ENCODE measurements around the gene CACNA1C. TPM values are rescaled to one million over a fixed set of nuclear protein-coding genes. Genes with fewer than 3 reads are reported as not detected.

Gene CACNA1C
- total RNA-seq, 1 donor from 2014 or later = 1.5 TPM

DNA sequence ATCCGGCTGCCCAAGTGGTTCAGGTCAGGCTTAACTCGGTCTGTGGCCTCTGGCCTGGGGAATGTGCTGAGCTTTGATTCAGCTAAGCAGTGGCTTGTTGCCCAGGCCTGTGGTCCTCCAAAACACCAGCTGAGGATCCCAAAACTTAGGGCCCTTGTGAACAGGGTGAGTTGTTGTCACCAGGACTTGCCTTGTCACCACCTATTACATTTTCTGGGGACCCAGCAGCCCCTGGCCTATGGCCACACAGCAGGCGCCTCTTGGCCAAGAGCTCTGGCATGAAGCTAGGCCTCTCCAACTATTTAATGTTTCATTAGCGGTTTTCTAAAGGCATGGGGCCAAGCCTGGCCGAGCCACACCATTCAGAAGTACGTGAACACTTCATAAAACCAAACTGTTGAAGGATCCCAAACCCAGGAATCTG lies 343.7 kb downstream of the CACNA1C start:
- no peak for DNase-seq

DNA sequence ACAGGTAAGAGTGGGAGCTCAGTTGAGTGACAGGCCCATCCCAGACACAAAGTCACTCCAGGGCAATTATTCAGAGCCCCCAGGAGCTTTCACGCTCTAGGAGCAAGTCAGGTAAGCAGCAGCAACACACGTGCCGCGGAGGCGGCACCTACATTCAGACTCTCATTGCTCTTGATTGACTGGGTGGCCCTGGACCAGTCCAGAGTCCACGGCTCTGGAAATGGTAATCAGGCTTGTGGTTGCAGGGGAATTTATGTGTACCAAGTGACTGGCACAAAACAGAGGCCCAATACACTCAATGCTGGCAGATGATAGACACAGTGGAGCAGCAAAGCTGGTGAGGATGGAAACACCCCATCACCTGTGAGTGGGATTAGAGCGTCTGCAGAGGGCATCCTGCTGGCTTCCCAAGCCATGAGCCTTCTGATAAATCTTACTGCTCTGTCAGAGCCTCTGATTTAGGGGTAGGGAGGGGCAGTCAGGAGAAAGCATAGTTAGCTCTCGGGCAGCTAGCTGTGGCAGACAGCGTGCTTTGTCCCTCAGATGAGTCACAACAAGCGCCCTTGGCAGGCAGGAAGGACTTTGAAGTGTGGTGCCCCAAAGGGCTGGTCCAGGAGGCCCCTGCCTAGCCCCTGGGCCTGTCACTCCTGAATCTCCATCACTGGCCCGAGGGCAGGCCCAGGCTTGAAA lies 344.7 kb downstream of the CACNA1C start:
- DNase-seq = no peak

DNA sequence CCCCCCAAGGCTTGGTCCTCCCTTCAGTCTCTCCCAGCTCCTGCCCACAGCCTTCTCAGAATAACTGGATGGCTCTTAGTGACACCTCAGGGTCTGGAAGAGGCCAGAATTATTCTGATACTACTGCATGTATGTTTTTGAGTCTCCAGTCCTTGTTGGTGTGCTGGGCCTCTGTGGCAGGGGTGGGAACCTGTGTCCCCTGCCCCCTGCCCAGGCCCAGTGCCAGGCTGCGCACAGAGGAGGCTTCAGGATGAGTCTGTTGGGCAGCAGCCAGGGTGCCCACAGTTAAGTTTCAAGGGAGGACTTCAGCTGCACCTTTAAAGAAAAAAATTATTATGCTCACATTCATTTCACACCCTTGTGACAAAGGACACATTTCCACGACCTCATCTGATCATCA lies 348.3 kb downstream of the CACNA1C start:
- DNase-seq = no peak

DNA sequence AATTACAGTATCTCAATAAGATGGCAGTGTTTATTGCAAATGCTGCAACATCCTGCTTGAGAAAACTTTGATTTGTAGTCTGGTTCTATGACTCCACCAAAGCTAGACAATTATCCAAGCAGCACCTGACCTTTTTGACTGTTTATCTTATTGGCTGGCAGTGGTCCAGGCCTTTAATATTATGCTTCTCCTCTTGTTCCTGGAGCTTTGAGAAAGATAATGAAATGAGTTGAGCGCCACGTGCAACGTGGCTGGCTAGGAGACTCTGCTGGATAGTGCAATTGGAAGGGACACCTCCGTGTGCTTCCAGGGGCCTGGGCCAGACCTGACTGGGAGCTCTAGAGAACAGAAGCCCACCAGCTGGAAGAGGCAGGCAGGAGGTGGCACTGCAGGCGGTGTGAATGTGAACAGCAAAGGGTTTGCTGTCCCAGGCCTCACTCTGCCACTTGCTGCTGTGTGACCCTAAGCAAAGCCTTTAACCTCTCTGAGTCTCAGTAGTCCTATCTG lies 349.3 kb downstream of the CACNA1C start:
- DNase-seq = no peak

DNA sequence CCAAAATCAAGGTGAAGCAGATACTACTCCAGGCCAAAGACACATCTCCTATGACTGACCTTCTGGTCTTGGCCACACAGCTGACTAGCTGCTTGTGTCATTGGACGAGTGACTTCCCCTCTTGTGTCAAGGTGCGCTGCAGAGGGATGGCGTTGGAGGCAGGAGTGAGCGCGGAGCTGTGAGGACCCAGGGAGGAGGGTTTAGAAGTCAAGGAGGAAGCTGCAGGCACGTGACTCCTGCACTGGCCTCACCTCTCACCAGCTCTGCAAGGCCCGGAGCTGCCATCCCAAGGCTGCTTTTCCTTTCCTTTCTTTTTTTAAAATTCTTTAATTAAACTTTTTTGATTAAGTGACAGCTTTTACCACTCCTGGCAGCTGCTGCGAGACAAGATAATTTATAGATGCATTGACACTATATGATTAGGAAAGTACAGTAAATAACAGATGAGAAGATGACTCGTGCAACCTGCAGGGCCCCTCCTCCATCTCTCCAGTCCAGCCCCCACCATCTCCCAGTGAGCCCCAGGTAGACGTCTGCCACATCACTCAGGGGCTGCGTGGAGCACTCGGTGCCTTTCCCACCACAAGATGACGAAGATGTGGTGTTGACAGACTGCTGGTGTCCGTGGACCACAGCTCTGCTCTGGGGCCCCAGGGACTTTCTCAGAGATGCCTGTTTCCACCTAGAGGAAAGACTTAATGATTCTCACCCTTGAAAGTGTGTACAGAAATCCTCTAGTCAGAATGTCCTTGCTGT lies 350.6 kb downstream of the CACNA1C start:
- DNase-seq = no peak

DNA sequence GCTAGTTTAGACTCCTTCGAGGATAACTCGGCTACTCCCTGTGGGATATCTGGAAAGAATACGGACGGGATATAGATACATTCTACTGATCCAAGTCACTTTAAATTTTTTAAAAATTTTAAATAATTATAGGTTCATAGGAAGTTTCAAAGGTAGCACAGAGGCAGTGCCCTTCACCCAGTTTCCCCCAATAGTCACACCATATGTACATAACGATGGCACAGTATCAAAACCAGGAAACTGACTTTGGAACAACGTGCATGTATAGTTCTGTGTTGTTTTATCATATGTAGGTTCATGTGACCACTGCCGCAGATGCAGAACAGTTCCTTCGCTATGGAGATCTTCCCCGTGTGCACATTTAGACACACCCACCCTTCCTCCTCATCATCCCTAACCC lies 352.3 kb downstream of the CACNA1C start:
- no peak for DNase-seq

DNA sequence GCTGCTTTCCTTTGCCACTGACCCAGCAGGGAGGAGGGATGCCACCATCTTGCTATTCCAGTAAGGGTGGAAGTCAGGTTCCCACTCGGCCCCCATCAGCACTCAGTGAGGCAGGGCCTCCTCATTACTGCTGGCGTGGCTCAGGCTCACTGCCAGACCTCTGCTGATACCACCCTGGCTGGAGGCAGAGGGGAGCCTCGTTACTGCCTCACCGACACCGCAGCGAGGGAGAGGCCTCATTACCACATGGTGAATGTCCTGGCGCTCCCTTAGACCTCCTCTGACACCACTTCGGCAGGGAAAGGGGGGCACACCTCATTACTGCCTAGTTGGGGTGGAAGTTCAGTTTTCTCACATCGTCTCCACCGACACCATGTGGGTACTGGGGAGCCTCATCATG lies 354.1 kb downstream of the CACNA1C start:
- no peak for DNase-seq

DNA sequence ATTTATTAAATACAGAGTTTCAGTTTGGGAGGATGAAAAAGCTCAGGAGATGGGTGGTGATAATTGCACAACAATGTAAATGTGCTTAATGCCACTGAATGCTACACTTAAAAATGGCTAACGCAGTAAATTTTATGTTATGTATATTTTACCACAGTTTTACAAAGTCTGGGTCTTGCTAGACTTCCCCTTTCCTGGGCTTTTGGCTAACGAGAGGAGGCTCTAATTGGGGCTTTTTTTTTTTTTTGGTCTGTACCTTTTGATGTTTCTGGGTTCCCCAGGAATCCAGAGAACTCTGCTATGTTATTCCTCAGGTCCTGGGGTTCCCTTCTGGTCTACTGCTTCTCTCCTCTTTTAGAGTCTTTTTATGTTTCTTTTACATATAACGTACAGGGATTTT lies 355.5 kb downstream of the CACNA1C start:
- no peak for DNase-seq

DNA sequence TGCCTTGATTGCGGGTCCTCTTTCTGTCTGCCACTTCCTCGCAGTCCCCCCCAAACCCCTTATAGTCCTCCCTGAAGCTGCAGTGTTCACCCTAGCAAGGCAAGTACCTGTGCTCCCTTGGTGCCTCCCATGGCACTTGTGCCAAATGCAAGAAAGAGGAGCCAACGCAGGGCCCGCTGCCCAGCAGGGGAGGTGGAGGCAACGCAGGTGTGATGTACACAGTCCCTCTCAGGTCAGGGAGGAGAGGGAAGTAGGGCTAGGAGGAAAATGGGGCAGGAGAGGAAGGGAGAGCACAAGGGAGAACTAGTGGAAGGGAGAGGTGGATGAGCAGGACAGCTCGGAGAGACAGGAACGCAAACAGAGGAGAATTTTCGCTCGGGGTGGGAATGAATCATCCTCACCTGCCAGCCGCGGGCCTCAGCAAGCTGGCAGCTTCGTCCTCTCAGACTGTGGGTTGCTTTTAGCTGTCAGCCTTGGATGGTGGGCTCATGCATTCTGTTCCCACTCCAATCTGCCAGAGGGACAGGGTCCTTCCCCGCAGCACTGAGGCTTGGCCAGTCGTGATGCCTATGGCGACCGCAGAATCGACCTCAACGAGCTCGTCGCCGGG lies 357.0 kb downstream of the CACNA1C start:
- DNase-seq = no peak

DNA sequence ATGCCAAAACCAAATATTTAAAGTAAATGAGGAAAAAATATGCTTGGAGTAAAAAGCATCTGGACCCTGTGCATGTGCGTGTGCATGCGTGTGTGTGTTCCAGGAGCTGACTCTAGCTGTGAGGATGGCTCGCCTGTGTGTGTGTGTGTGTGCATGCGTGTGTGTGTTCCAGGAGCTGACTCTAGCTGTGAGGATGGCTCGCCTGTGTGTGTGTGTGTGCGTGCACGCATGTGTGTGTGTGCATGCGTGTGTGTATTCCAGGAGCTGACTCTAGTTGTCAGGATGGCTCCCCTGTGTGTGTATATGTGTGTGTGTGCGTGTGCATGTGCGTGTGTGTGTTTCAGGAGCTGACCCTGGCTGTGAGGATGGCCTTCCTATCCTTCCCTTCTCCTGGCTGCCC lies 357.7 kb downstream of the CACNA1C start:
- no peak for DNase-seq

DNA sequence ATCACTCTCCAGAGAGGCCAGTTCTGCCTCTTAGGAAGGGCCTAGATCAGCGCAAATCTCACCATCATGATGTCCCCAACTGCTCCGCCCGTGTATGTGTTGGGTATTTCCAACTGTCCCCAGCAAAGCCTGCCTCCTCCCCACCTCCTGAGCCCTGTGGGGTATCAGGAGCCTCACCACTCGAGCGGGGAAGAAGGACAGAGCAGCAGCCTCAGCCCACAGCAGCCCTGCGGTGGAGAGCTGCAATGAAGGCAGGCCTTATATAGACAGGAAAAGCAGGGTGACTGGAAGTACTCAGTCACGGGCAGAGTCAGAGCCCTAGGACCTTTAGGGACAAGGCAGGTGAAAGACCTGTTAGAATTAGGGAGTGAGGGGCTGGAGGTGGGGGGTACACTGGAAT lies 358.2 kb downstream of the CACNA1C start:
- DNase-seq = no peak

DNA sequence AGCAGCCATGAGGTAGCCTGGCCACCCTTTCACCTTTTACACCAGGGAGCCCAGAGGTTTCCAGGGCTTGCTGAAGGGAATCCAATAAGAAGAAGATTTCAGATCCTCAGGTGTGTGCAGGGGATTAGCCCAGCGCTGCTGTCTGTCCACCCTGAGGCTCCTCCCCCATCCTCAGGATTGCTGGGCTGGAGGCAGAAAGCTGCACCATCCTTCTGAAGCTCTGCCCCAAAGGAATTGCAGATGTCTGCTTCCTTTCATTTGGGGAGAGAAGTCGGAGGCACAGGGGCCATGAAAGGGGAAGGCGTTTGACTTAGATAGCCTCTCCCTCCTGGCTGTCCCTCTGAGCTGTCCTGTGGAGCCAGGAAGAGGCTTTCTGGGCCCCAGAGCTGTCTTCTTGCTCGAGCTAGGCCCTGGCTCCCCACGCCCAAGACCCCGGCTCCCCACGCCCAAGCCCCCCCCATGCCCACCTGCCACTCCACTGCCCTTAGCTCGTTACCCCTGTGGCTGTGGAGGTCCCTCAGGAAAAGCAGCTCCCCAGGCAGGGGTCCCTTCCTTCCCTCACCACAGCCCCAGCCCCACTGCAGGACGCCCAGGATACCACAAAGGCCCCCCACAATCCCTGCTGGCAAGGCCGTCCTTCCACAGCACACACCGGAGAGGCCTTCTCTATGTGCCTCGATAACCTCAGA lies 359.0 kb downstream of the CACNA1C start:
- no peak for DNase-seq

DNA sequence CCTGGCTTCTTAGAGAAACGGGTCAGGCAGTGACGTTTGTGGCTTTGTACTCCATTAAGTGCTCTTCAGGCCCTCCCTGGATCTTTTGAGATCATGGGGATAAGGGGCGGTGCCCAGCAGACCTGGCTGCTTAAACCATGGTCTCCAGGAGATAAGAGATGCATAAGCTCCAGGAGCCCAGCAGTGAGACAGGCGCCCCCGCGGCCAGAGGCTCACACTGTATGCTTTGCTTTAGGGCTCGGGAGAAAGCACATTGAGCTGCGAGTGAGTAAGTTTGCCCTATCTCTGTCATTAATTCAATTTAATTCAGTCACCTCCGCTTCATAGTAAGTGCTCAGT lies 359.5 kb downstream of the CACNA1C start:
- no peak for DNase-seq

DNA sequence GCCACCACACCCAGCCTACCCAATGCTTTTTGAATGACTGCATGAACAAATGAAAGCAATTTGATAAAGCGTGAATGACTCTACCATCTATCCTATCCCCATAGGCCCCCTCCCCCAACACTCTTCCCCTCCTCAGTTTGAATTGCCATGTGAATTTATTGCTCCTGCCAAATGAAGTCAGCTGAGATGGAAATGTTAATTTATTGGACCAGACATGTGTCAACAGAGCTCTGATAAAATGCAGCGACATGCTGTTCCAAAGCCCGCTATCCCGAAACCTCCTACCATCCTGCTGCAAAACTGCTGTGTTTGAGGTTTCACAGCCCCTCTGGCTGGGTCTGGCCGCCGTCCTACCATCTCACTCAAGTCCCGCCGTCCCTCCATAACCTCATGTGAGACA lies 360.5 kb downstream of the CACNA1C start:
- no peak for DNase-seq

DNA sequence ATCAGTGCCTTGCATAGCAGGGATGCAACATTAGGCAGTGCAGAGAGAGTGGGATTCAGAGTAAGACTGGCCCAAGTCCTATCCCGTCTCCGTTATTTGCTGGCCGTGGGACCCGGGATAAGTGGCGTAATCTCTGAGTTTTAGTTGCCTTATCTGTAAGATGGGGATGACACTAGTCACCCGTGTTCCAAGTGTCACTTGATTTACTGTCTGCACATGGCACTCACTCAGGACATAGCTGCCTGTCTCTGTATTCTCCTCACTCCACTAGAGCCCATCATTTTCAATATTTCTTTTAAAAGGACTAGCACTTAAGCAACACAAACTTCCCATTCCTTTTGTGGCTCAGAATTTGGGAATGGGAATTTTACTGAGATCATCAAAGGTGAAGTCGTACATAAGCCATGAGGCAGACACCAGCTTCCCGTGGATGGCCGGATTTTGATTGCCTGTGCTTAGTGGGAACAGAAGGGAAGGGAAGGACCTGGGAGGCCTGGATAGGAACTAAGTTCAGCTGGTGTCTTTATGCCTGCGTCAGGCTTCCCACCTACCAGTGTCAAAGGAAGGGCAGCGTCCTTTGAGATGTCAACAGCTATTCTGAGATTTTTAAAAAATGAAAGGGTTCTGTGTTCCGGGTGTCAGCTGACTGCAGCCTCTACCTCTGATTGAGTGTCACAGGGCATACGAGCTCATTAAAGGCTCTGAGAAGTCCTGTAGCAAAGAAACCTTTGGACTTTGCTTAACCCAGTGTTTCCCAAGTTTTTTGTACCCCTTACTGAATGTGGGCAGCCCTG lies 361.4 kb downstream of the CACNA1C start:
- no peak for DNase-seq

DNA sequence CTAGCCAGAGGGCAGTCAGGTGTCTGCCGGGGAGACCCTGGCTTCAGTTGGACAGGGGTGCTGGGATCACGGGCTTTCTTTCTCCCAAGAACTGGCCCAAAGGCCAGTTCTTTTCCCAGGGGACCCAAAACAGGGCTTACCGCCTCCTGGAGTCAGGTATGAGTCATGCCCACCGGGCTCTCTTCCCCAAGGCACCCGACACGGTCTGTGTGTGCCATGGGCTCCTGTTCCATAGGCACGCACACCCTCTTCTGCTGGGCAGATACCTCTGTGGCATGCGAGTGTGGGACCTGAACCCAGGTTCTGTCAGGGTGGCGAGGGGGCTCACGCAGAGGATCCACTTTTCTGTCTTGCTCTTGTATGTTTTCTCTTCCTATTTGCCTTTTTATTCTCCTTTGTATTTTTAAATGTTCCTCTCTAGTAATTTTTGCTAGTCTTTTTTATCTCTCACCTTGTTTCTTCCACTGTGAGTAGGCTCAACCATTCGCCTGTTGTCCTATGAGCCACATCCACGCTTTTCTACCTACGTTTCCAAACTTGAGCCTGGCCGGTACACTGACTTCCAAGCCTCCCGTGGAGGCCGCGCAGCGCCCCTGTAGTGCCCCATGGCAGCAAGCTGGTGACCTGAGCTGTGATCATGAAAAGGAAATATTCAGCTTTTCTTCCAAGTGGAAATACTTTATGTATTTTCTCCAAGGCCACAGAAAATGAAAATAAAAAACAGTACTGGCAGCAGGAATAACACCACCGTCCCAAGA lies 362.2 kb downstream of the CACNA1C start:
- DNase-seq = no peak

DNA sequence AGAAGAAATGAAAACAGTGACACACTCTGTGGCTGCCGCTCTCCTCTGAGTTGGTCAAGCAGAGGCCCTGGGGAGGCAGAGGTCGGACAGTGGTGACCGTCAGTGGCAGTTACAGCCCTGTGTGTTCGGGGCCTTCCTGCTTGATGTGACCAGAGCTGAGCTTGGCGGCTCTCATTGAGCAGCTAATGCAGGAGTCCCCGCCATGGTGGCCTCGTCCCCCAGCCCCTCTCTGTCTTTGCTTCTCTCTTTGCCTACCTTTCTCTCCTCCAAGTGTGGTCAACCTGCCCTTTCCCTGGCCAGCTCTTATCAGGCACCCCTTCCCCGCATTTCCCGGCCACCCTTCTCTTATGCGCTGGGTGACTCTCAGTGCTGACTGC lies 362.8 kb downstream of the CACNA1C start:
- DNase-seq = no peak

DNA sequence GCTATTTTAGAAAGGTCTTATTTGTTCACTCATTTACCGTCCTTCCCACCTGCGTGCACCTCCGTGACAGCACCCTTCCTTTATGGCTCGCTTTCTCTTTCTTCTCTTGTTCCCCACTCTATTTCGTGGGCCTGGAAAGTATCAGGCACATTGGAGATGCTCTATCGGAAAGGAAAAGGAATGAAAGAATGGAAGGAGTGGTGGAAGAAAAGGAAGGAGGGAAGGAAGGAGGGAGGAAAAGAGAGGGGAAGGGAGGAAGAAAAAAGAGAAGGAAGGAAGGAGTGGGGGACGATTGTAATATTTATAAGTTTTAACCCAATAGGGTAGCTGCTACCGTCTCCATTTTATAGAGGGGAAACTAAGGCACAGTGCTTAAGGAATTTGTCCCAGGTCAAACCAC lies 363.4 kb downstream of the CACNA1C start:
- DNase-seq = no peak

DNA sequence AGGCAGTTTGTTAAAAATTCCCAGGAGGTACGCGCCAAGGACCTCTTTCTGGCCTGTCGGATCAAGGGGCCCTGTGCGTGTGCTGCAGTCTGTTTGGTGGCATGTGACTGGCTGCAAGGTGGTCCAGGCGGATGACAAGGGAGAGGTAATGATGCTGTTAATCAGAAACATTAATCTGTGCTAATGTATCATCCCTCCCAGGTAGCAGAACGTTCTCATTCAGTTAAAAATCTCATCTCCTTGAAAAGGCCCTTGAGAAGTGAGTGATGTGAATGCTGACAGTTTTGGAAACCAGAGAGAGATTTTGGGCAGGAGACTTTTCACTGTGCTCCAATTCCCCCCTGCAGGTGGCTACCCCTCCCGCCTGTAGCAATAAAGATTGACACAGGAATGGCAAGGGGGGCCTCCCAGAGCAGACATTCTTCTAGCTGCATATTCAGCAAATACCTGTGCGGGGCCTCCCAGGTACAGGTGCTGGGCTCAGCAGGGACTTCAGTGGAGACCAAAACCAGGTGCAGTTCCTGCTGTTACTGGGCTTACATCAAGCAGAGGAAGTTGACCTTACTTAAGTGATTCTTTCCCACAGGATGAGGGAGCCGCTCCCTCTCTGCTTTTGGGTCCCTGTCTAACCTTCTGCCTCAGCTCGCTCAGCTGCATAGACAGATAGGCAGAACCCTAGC lies 364.8 kb downstream of the CACNA1C start:
- DNase-seq = no peak

DNA sequence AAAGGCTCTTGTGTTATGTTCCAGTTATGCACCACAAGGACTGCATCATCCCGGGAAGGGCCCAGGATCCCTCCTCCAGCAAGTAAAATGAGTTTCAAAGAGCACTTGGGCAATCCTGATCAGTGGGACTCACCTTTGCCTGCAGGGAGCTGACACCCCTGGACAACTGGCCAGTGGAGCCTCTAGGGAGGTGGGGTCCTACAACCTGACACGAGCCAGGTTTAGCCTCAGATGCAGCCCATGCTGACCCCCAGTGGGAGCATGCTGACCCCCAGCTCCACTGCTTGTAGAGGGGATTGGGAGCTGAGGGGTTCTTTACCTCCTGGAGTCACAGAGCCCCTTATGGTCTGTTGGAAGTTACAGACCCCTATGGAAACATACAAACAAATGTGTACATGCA lies 365.8 kb downstream of the CACNA1C start:
- DNase-seq = no peak

DNA sequence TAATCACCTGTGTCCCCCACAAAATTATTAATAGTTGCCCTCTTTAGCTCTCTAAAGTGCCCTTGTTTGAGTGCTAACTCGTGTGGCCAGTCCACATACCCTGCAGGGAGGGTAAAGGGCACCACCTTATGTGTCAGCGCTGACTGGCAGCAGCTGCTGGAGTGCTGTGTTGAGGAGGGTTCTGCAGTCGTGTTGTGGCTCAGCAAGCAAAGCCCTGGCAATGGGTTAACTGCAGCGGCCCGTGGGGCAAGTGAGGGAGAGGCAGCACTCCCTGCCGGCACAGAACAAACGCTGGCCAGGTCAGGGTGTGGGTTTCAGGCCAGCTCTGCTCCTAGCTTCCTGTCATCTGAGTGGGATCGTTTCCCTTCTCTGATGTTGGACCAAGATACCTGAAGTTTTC lies 369.8 kb downstream of the CACNA1C start:
- DNase-seq = no peak
